BLaER1 treated with 17β-estradiol and CSF1 and Interleukin-3, amounts not matched to agents 10 nM and 100 nM (cell line): Measurements from ENCODE around the gene PARVB.

Experiments
- H3K27ac ChIP-seq, 11 experiments: shearing (Covaris generic); formaldehyde crosslinking; 2 replicates each; pipeline ENCODE4 v1.8.1; 2022
- H3K27me3 ChIP-seq, 11 experiments: shearing (Covaris generic); formaldehyde crosslinking; 2 replicates each; pipeline ENCODE4 v1.8.1; 2022
- H3K36me3 ChIP-seq, 11 experiments: shearing (Covaris generic); formaldehyde crosslinking; 2 replicates each; pipeline ENCODE4 v1.8.1; 2022
- H3K4me1 ChIP-seq, 10 experiments: shearing (Covaris generic); formaldehyde crosslinking; 2 replicates each; pipeline ENCODE4 v1.8.1; 2022
- H3K4me2 ChIP-seq, 11 experiments: shearing (Covaris generic); formaldehyde crosslinking; 2 replicates each; pipeline ENCODE4 v1.8.1; 2022
- H3K4me3 ChIP-seq, 10 experiments: shearing (Covaris generic); formaldehyde crosslinking; 2 replicates each; pipeline ENCODE4 v1.8.1; 2022
- H3K9ac ChIP-seq, 11 experiments: shearing (Covaris generic); formaldehyde crosslinking; 2 replicates each; pipeline ENCODE4 v1.8.1; 2022
- H3K9me3 ChIP-seq, 11 experiments: shearing (Covaris generic); formaldehyde crosslinking; replicated peaks in 1 of 11; 2 replicates each; pipeline ENCODE4 v1.8.1; 2022
- H4K20me1 ChIP-seq, 11 experiments: shearing (Covaris generic); formaldehyde crosslinking; 2 replicates each; pipeline ENCODE4 v1.8.1; 2022
- Cebpa-rat ChIP-seq, 11 experiments: shearing (Covaris generic); IDR thresholded peaks; 2 replicates each; pipeline ENCODE4 v1.8.1; 2022

The PARVB gene

DNA sequence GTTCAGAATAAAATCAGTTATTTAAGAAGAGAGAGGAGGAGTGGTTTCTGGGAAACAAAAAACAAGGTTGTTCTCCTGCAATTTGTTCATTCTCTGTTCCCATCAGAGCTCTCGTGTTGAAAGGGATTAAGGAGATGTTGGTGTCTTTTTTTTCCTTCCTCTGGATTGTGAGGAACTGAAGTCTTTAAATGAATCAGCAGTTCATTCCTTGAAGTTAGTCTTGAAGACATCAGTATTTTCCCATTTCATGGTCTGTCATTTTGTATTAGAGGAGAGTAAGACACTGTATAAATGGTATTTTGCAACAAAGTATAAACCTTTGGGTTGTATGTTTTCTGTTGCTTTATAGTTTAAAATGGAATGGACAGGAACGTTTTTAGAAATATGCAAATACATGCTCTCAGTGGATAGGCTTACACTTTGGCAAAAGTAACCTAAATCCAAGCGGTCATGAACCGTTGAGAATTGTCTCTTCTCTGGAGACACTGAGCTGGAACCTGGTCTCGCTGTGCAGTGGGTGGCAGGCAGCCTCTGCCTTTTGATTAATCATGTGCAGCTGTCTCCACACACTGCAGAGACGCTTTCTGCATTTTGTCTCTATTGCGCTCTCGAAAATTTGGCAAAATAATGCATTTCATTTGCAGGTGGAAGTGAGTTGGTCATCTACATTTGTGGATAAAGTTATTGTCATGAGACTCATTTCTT, 35.8 kb upstream of the PARVB start:
- H3K9ac ChIP-seq, result no peak overlapping the region; a peak in 1 of 22 replicates
- peaks cover 87 to 98% (median 93%) of the 10 kb centered on the region in 11 experiments for H3K36me3 ChIP-seq
- H3K9me3 ChIP-seq, result no peaks in the 10 kb centered on the region
- H4K20me1 ChIP-seq, result peaks cover 0 to 19% (median 11%) of the 10 kb centered on the region in 11 experiments; a peak in 13 of 22 replicates
- no peak overlapping the region for H3K4me3 ChIP-seq
- H3K4me1 ChIP-seq, result peaks cover under 1 to 4% (median under 1%) of the 10 kb centered on the region in 10 experiments; a peak in 18 of 20 replicates
- no peaks in the 10 kb centered on the region for H3K27me3 ChIP-seq
- no peak overlapping the region for H3K4me2 ChIP-seq
- TF ChIP-seq Cebpa-rat (IDR thresholded peaks at IDR 0.05), result no peak
- no peak overlapping the region for H3K27ac ChIP-seq

DNA sequence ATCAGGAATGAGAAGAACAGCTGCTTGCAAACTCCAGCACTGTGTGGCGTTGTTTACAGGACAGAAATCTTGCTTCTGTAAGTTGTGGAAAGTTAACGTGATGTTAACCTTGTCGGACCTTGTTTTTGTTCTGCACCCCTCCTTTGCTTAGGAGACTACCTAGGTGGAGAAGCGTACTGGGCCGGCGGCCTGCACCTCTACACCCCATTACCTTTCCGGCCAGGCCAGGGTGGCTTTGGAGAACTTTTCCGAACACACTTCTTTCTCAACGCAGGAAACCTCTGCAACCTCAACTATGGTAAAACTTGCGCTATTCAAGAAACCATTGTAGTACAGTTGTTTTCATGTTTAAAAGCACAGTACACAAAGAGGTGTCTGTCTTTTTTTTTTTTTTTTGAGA, 35.1 kb upstream of the PARVB start:
- peaks cover 7 to 11% (median 8%) of the 10 kb centered on the region in 10 experiments for H3K4me1 ChIP-seq
- no peak overlapping the region for H3K4me3 ChIP-seq
- no peak overlapping the region for H3K4me2 ChIP-seq
- H3K9me3 ChIP-seq, result no peaks in the 10 kb centered on the region
- H3K9ac ChIP-seq, result no peak overlapping the region
- no peak for TF ChIP-seq Cebpa-rat (IDR thresholded peaks at IDR 0.05)
- peaks cover 83 to 95% (median 90%) of the 10 kb centered on the region in 11 experiments for H3K36me3 ChIP-seq
- peaks cover 0 to 26% (median 18%) of the 10 kb centered on the region in 11 experiments; a peak in 15 of 22 replicates for H4K20me1 ChIP-seq
- no peaks in the 10 kb centered on the region for H3K27me3 ChIP-seq
- no peak overlapping the region for H3K27ac ChIP-seq

DNA sequence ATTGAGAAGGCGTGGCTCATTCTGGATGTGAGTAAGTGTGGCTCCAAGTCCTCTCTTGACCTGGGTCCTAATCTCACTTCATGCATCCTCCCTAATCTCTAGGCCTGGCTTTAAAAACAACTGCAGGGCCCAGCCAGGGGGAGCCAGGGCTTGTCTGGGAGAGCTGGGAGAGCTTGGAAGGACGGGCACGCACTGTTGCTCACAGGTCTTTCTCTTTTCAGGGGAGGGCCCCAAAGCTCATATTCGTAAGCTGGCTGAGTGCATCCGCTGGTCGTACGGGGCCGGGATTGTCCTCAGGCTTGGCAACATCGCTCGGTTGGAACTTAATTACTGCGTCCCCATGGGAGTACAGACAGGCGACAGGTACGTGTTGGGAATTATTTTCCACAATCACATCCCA, 34.1 kb upstream of the PARVB start:
- H3K9ac ChIP-seq, result no peak overlapping the region
- no peak overlapping the region for H3K4me3 ChIP-seq
- H4K20me1 ChIP-seq, result peaks cover 0 to 35% (median 28%) of the 10 kb centered on the region in 11 experiments; a peak in 16 of 22 replicates
- H3K27me3 ChIP-seq, result no peaks in the 10 kb centered on the region
- peaks cover 13 to 21% (median 17%) of the 10 kb centered on the region in 10 experiments for H3K4me1 ChIP-seq
- no peak overlapping the region for H3K27ac ChIP-seq
- TF ChIP-seq Cebpa-rat (IDR thresholded peaks at IDR 0.05), result no peak
- no peaks in the 10 kb centered on the region for H3K9me3 ChIP-seq
- H3K4me2 ChIP-seq, result no peak overlapping the region
- peaks cover 73 to 95% (median 89%) of the 10 kb centered on the region in 11 experiments for H3K36me3 ChIP-seq

DNA sequence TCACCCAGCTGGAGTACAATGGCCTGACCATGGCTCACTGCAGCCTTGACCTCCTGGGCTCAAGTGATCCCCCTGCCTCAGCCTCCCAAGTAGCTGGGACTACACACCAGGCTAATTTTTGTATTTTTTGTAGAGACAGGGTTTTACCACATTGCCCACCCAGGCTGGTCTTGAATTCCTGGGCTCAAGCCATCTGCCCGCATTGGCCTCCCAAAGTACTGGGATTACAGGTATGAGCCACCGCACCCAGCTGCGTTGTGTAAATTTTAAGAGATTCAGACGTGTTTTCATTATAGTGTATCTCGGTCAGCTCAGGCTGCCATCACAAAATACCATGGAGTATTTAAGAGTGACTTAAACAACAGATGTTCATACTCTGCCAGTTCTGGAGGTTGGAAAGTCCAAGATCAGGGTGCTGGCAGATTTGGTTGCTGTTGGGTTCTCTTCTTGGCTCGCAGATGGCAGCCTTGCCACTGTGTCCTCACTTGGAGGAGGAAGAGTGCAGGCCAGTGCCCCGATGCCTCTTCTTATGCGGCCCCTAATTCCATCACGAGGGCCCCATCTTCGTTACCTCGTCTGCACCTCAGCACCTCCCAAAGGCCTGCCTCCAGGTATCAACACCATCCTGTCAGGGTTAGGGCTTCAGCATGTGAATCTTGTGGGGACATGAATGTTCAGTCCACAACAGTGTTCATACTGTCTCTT, 32.6 kb upstream of the PARVB start:
- Histone ChIP-seq H3K9ac (no peak overlapping the region), H3K9me3 (no peaks in the 10 kb centered on the region), H3K4me2 (no peak overlapping the region), H3K27me3 (no peaks in the 10 kb centered on the region), H3K36me3 (peaks cover 59 to 88% (median 77%) of the 10 kb centered on the region in 11 experiments), H3K4me3 (no peak overlapping the region), H3K27ac (no peak overlapping the region; a peak in 1 of 22 replicates), H3K4me1 (peaks cover 25 to 36% (median 31%) of the 10 kb centered on the region in 10 experiments), H4K20me1 (peaks cover 0 to 43% (median 34%) of the 10 kb centered on the region in 11 experiments; a peak in 17 of 22 replicates)
- TF ChIP-seq Cebpa-rat (IDR thresholded peaks at IDR 0.05), result no peak

- H3K4me3 ChIP-seq, result no peak overlapping the region
- no peak for TF ChIP-seq Cebpa-rat (IDR thresholded peaks at IDR 0.05)
- H3K36me3 ChIP-seq, result peaks cover 59 to 88% (median 76%) of the 10 kb centered on the region in 11 experiments
- no peaks in the 10 kb centered on the region for H3K9me3 ChIP-seq
- H4K20me1 ChIP-seq, result peaks cover 0 to 43% (median 34%) of the 10 kb centered on the region in 11 experiments; a peak in 17 of 22 replicates
- H3K9ac ChIP-seq, result no peak overlapping the region
- no peak overlapping the region for H3K27ac ChIP-seq
- no peak overlapping the region for H3K4me2 ChIP-seq
- no peaks in the 10 kb centered on the region for H3K27me3 ChIP-seq
- H3K4me1 ChIP-seq, result peaks cover 28 to 42% (median 37%) of the 10 kb centered on the region in 10 experiments
Measured at GRCh38 chr22:43992331-43992821, 31.7 kb upstream of the PARVB start.

GRCh38 chr22:43993072-43993760, 30.9 kb upstream of the PARVB start:
- Histone ChIP-seq H3K27me3 (no peaks in the 10 kb centered on the region), H3K9me3 (no peaks in the 10 kb centered on the region), H3K36me3 (peaks cover 63 to 88% (median 77%) of the 10 kb centered on the region in 11 experiments), H3K4me2 (peak overlapping the region; percentile 5 to 59 (median 49); a peak in 19 of 22 replicates), H3K4me3 (no peak overlapping the region), H3K4me1 (peaks cover 28 to 42% (median 37%) of the 10 kb centered on the region in 10 experiments), H4K20me1 (peaks cover 0 to 43% (median 34%) of the 10 kb centered on the region in 11 experiments; a peak in 17 of 22 replicates), H3K9ac (peak overlapping the region in 4 of 11 experiments; percentile 28 to 52 (median 33); a peak in 4 of 22 replicates), H3K27ac (peak overlapping the region in 4 of 11 experiments; percentile 16 to 47 (median 21); a peak in 6 of 22 replicates)
- no peak for TF ChIP-seq Cebpa-rat (IDR thresholded peaks at IDR 0.05)

DNA sequence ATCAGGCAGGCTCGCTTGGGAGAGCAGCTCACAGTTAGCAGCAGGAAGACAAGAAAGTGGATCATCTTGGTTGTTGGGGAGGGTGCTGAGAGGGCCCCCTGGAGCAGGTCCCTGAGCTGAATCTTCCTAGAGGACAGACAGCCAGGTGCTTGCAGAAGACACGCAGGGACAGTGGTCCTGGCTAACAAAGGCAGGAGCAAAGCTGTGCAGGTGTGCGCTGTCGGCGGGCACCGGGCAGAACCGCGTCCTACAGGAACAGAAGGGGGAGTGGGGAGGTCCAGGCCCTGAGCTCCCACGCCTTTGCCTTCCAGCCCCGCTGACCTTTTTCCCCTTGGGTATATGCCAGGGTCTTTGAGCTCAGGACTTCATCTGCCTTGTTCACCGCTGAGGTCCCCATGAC, 30.1 kb upstream of the PARVB start:
- peak overlapping the region in 5 of 11 experiments; percentile 7 to 52 (median 32); a peak in 8 of 22 replicates for H3K9ac ChIP-seq
- H3K4me2 ChIP-seq, result peak overlapping the region in 10 of 11 experiments; percentile 22 to 59 (median 51); a peak in 19 of 22 replicates
- peaks cover 0 to 42% (median 34%) of the 10 kb centered on the region in 11 experiments; a peak in 17 of 22 replicates for H4K20me1 ChIP-seq
- peaks cover 28 to 45% (median 38%) of the 10 kb centered on the region in 10 experiments for H3K4me1 ChIP-seq
- H3K9me3 ChIP-seq, result no peaks in the 10 kb centered on the region
- H3K4me3 ChIP-seq, result no peak overlapping the region
- no peaks in the 10 kb centered on the region for H3K27me3 ChIP-seq
- H3K27ac ChIP-seq, result peak overlapping the region in 3 of 11 experiments; percentile 19 to 47 (median 30); a peak in 3 of 22 replicates
- peaks cover 63 to 88% (median 77%) of the 10 kb centered on the region in 11 experiments for H3K36me3 ChIP-seq
- TF ChIP-seq Cebpa-rat (IDR thresholded peaks at IDR 0.05), result no peak

DNA sequence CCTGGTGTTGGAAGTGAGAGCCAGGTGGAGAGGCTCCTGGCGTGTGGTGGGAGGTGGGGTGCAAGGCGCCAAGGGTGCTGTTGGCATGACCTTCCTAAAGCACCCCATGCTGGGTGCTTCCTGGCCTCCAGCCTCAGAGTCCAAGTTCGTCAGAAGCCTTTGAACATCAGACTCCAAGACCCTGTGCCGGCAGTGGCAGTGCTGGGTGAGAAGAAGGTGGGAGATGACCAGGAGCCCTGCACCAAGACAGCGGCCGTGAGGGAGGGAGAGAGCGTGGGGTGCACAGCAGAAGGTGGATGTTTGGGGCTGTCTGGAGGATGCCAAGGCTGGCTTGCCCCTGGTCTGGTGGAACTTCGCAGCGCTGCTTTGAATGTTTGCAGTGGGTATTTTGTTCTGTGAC, 29.7 kb upstream of the PARVB start:
- no peaks in the 10 kb centered on the region for H3K27me3 ChIP-seq
- peaks cover 63 to 88% (median 77%) of the 10 kb centered on the region in 11 experiments for H3K36me3 ChIP-seq
- TF ChIP-seq Cebpa-rat (IDR thresholded peaks at IDR 0.05), result no peak
- peaks cover 28 to 49% (median 41%) of the 10 kb centered on the region in 10 experiments for H3K4me1 ChIP-seq
- no peak overlapping the region for H3K4me3 ChIP-seq
- H3K4me2 ChIP-seq, result peak overlapping the region in 8 of 11 experiments; percentile 29 to 59 (median 54); a peak in 16 of 22 replicates
- no peaks in the 10 kb centered on the region for H3K9me3 ChIP-seq
- peaks cover 0 to 42% (median 34%) of the 10 kb centered on the region in 11 experiments; a peak in 17 of 22 replicates for H4K20me1 ChIP-seq
- peak overlapping the region in 2 of 11 experiments; percentile 19 to 47; a peak in 3 of 22 replicates for H3K27ac ChIP-seq
- H3K9ac ChIP-seq, result peak overlapping the region in 2 of 11 experiments; percentile 32 to 52; a peak in 3 of 22 replicates
